Hepatocyte (in vitro differentiated cells): Measurements from ENCODE around the gene SSBP1.

ENCODE experiments used
- CTCF ChIP-seq: fragments of 200-600 bp; sonication (generic); IDR thresholded peaks from 2 replicates; pipeline ENCODE4 v1.5.1; 2016; ENCODE audit warnings: antibody characterized with exemption, mild to moderate bottlenecking; ENCODE audit not compliant: poor library complexity
- EZH2 ChIP-seq: fragments of 200-600 bp; sonication (generic); IDR thresholded peaks from 2 replicates; pipeline ENCODE4 v1.6.1; 2016; ENCODE audit warnings: antibody characterized with exemption, mild to moderate bottlenecking, borderline replicate concordance

- TF ChIP-seq CTCF (no peak), EZH2 (no peak)
These were observed 4.1 kb downstream of the SSBP1 start for GRCh38 chr7:141742229-141742628.
